Common myeloid progenitor, CD34-positive (primary cell): Measurements from ENCODE around the gene CRYGN.

Source experiments
- CTCF ChIA-PET: fragments of 350-600 bp; sonication (Branson Sonifier 250); formaldehyde crosslinking; loops from one replicate; lab custom pipeline; 2021; ENCODE audit warnings: antibody characterized with exemption; lab: Charles Lee
- POLR2A ChIA-PET: fragments of 350-600 bp; sonication (Branson Sonifier 250); formaldehyde crosslinking; loops from one replicate; lab custom pipeline; 2021; ENCODE audit warnings: antibody characterized with exemption; lab: Charles Lee
- DNase-seq, 3 donors: peaks; one replicate each; pipeline versions ENCODE4 v3.0.0 to v3.0.0-alpha.2; 2013
- H3K27ac ChIP-seq, 2 experiments: 1 replicate in 1 of 2; 2 replicates in 1 of 2; pipeline ENCODE4 v1.7.0; 2013; ENCODE audit warnings: inconsistent platforms in 2 of 2, low read length in 2 of 2, mild to moderate bottlenecking in 2 of 2, low read depth in 1 of 2, moderate library complexity in 1 of 2; ENCODE audit not compliant: severe bottlenecking in 2 of 2, insufficient read depth in 1 of 2, poor library complexity in 1 of 2
- H3K27me3 ChIP-seq, 5 experiments: replicated peaks in 2 of 5; 1 replicate in 3 of 5; 2 replicates in 2 of 5; pipeline versions ENCODE4 v1.6.1 to v1.7.0; 2013; ENCODE audit warnings: low read length in 4 of 5, mild to moderate bottlenecking in 2 of 5, moderate library complexity in 2 of 5, inconsistent platforms in 1 of 5; ENCODE audit not compliant: insufficient read depth in 5 of 5, control insufficient read depth in 4 of 5
- H3K36me3 ChIP-seq, 4 experiments: 1 replicate in 2 of 4; 2 replicates in 2 of 4; pipeline versions ENCODE4 v1.6.1 to v1.7.0; 2013; ENCODE audit warnings: low read length in 3 of 4, control low read depth in 1 of 4, mild to moderate bottlenecking in 1 of 4; ENCODE audit not compliant: control insufficient read depth in 4 of 4, insufficient read depth in 4 of 4
- H3K4me1 ChIP-seq, 4 experiments: 1 replicate in 3 of 4; 2 replicates in 1 of 4; pipeline versions ENCODE4 v1.6.1 to v1.7.1; 2013; ENCODE audit warnings: low read length in 3 of 4, mild to moderate bottlenecking in 3 of 4, control low read depth in 1 of 4, inconsistent platforms in 1 of 4, moderate library complexity in 1 of 4; ENCODE audit not compliant: control insufficient read depth in 4 of 4, insufficient read depth in 4 of 4; ENCODE audit errors: control extremely low read depth in 1 of 4
- H3K4me3 ChIP-seq, 7 experiments: 1 replicate in 4 of 7; 2 replicates in 3 of 7; pipeline versions ENCODE4 v1.5.1 to v1.7.0; 2013; ENCODE audit warnings: mild to moderate bottlenecking in 7 of 7, low read length in 6 of 7, moderate library complexity in 6 of 7, inconsistent platforms in 2 of 7, low read depth in 2 of 7, control low read depth in 1 of 7; ENCODE audit not compliant: insufficient read depth in 4 of 7, control insufficient read depth in 1 of 7; ENCODE audit errors: extremely low read depth in 1 of 7
- H3K9me3 ChIP-seq, 5 experiments: 1 replicate in 4 of 5; 2 replicates in 1 of 5; pipeline versions ENCODE4 v1.6.1 to v1.7.1; 2013; ENCODE audit warnings: low read length in 4 of 5, mild to moderate bottlenecking in 2 of 5, inconsistent platforms in 1 of 5, low read depth in 1 of 5, moderate library complexity in 1 of 5; ENCODE audit not compliant: control insufficient read depth in 4 of 5, insufficient read depth in 2 of 5; ENCODE audit errors: control extremely low read depth in 1 of 5
- WGBS: methylation state at CpG from one replicate; pipeline ENCODE4 v1.1.5; 2013; ENCODE audit not compliant: insufficient coverage; 5-methylcytosine and 5-hydroxymethylcytosine counted together

Gene CRYGN

DNA sequence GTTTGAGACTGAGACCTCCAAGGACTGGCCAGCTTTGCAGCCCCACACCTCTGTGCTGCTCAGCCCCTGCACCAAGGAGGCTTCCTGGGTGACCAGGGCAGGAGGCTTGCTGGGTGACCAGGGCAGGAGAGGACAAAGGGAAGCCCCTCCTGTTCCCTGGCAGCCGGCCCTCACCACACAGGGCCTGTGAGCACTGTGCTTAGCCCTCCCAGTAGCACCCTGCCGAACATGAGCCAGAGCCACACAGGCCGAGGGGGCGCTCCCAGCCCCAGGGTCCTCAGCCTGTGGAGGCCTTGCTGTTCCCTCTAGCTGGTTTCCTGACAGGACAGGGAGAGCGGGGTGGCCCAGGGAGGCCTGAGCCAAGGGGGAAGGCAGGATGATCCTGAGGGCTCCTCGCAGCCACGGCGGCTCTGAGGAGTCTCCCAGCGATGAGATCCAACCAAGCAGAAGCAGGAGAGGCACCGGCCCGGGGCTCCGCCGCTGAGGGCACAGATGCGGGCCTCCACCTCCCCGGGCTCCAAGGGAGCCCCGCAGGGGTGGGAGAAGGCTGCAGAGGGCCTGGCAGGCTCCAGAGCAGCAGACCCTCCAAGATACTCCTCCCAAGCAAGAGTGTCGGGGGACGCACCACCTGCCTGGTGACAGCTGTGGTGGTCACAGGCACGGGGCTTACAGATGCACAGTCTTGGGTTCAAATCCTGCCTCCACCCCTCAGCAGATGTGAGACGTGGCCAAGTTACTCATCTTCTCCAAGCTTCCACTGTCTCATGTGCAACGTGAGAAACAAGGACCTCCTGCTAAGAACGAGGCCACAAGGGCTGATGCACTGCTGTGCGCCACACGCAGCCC lies 52.6 kb downstream of the CRYGN start:
- CTCF ChIA-PET, result interaction anchor here (1.8 kb wide), 1 partner anchor 25 kb away, joined by 6 read pairs; no protein-coding TSS in a partner anchor
- 95% methylated on average over 19 of the region's 24 CpGs for WGBS
- POLR2A ChIA-PET, result no interaction called here
- H3K9me3 ChIP-seq, result peaks cover 0 to 4% (median 2%) of the 10 kb centered on the region in 5 experiments
- H3K4me3 ChIP-seq, result no peak overlapping the region
- no peaks in the 10 kb centered on the region for H3K36me3 ChIP-seq
- no peak for DNase-seq
- peaks cover 0 to 17% (median 8%) of the 10 kb centered on the region in 4 experiments for H3K4me1 ChIP-seq
- peaks cover 0 to 34% (median 16%) of the 10 kb centered on the region in 5 experiments for H3K27me3 ChIP-seq
- H3K27ac ChIP-seq, result no peak overlapping the region

- Histone ChIP-seq H3K27ac (no peak overlapping the region), H3K4me3 (no peak overlapping the region), H3K9me3 (peaks cover 0 to 4% (median 2%) of the 10 kb centered on the region in 5 experiments), H3K27me3 (peaks cover 0 to 43% (median 19%) of the 10 kb centered on the region in 5 experiments), H3K36me3 (no peaks in the 10 kb centered on the region), H3K4me1 (peaks cover 0 to 25% (median 17%) of the 10 kb centered on the region in 4 experiments)
- CTCF ChIA-PET, result interaction anchor here (1.8 to 2.7 kb wide), 2 partner anchors 17 to 26 kb away, joined by 6 to 11 read pairs; no protein-coding TSS in a partner anchor
- POLR2A ChIA-PET, result no interaction called here
- DNase-seq, result no peak
- 85% methylated on average over 15 of the region's 16 CpGs for WGBS
Observed at GRCh38 chr7:151386301-151387160, 53.4 kb downstream of the CRYGN start.

GRCh38 chr7:151385626-151386300 lies 54.2 kb downstream of the CRYGN start:
- CTCF ChIA-PET, result interaction anchor here (1.8 to 2.7 kb wide), 2 partner anchors 17 to 26 kb away, joined by 6 to 11 read pairs; no protein-coding TSS in a partner anchor
- peaks cover 0 to 48% (median 19%) of the 10 kb centered on the region in 5 experiments for H3K27me3 ChIP-seq
- WGBS, result 99% methylated on average over 22 of the region's 26 CpGs
- peaks cover 0 to 4% (median 2%) of the 10 kb centered on the region in 5 experiments for H3K9me3 ChIP-seq
- H3K4me3 ChIP-seq, result no peak overlapping the region
- POLR2A ChIA-PET, result no interaction called here
- H3K36me3 ChIP-seq, result no peaks in the 10 kb centered on the region
- no peak overlapping the region for H3K27ac ChIP-seq
- DNase-seq, result no peak
- peaks cover 0 to 30% (median 24%) of the 10 kb centered on the region in 4 experiments for H3K4me1 ChIP-seq

- no peak overlapping the region for H3K27ac ChIP-seq
- WGBS, result 94% methylated on average over 21 of the region's 26 CpGs
- no peaks in the 10 kb centered on the region for H3K36me3 ChIP-seq
- H3K4me3 ChIP-seq, result no peak overlapping the region
- peaks cover 0 to 24% (median 20%) of the 10 kb centered on the region in 4 experiments for H3K4me1 ChIP-seq
- ChIA-PET CTCF (interaction anchor here (1.1 to 2.7 kb wide), 4 partner anchors 9 to 64 kb away, joined by 3 to 11 read pairs (median 4); no protein-coding TSS in a partner anchor), POLR2A (no interaction called here)
- DNase-seq, result no peak
- H3K9me3 ChIP-seq, result peaks cover 0 to 4% (median 2%) of the 10 kb centered on the region in 5 experiments
- peaks cover 0 to 53% (median 19%) of the 10 kb centered on the region in 5 experiments for H3K27me3 ChIP-seq
Observed at GRCh38 chr7:151384776-151385625, 54.9 kb downstream of the CRYGN start.

DNA sequence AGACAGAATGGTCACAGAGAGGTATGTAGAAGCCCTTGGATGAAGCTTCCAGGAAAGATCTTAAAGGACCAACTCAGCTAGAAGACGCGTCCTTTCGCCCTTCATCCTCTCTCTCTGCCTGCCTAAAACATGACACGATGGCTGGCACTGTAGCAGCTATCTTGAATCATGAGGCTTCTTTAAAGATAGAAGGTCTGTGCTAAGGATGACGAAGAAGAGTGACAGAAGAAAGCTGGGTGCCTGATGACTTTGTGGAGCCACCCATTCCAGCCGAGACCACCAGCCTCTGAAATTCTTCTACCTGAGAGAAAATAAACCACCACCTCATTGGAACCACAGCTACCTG lies 55.6 kb downstream of the CRYGN start:
- no peak overlapping the region for H3K27ac ChIP-seq
- no peak overlapping the region for H3K4me3 ChIP-seq
- POLR2A ChIA-PET, result no interaction called here
- H3K36me3 ChIP-seq, result peaks cover 0 to 3% (median 0%) of the 10 kb centered on the region in 4 experiments
- peaks cover 0 to 21% (median 18%) of the 10 kb centered on the region in 4 experiments for H3K4me1 ChIP-seq
- H3K9me3 ChIP-seq, result peaks cover 0 to 4% (median 2%) of the 10 kb centered on the region in 5 experiments
- no peak for DNase-seq
- peaks cover 0 to 53% (median 19%) of the 10 kb centered on the region in 5 experiments for H3K27me3 ChIP-seq
- WGBS, result no CpG with 5 or more reads among the region's 6 CpGs
- CTCF ChIA-PET, result interaction anchor here (0.8 to 2.7 kb wide), 5 partner anchors 8 to 65 kb away, joined by 3 to 11 read pairs (median 4); no protein-coding TSS in a partner anchor
